WTC11 (cell line): ENCODE results near the gene DTNBP1. TPM values are rescaled to one million over a fixed set of nuclear protein-coding genes. Genes with fewer than 3 reads are reported as not detected.

Experiments
- ATAC-seq: fragments of 200-7000 bp; cut with Tn5 transposase; 2 replicates; pipeline ENCODE4 v1.10.0; 2021; ENCODE audit warnings: mild to moderate bottlenecking, moderate library complexity
- CTCF ChIA-PET: fragments of 300-600 bp; sonication (Branson Sonifier 250); formaldehyde crosslinking; loops from one replicate; lab custom pipeline; 2021; ENCODE audit warnings: antibody characterized with exemption; lab: Charles Lee
- POLR2A ChIA-PET: fragments of 350-600 bp; sonication (Branson Sonifier 250); formaldehyde crosslinking; loops from one replicate; lab custom pipeline; 2021; ENCODE audit warnings: antibody characterized with exemption; lab: Charles Lee
- DNase-seq: peaks from one replicate; pipeline ENCODE4 v3.0.0; 2021; ENCODE audit warnings: low spot score
- H3K27ac Mint-ChIP-seq: 2 replicates; pipeline ENCODE4 v1.8.0; 2021; ENCODE audit warnings: mixed read lengths
- H3K27me3 Mint-ChIP-seq: 2 replicates; pipeline ENCODE4 v1.8.0; 2021; ENCODE audit warnings: low read depth, mild to moderate bottlenecking, moderate library complexity, mixed read lengths
- H3K36me3 Mint-ChIP-seq: 2 replicates; pipeline ENCODE4 v1.8.0; 2021; ENCODE audit warnings: mixed read lengths
- H3K4me1 Mint-ChIP-seq: 2 replicates; pipeline ENCODE4 v1.8.0; 2022; ENCODE audit warnings: mixed read lengths
- H3K4me3 Mint-ChIP-seq: 2 replicates; pipeline ENCODE4 v1.8.0; 2021; ENCODE audit warnings: mild to moderate bottlenecking, moderate library complexity, mixed read lengths
- H3K9me3 Mint-ChIP-seq: 2 replicates; pipeline ENCODE4 v1.8.0; 2021; ENCODE audit warnings: mixed read lengths
- ATF3 ChIP-seq: sonication (generic); formaldehyde crosslinking; conservative IDR thresholded peaks from 2 replicates; pipeline ENCODE4 v1.8.1; 2022; ENCODE audit warnings: mild to moderate bottlenecking, missing genetic modification reagents
- ETV6 ChIP-seq: sonication (generic); formaldehyde crosslinking; IDR thresholded peaks from 2 replicates; pipeline ENCODE4 v1.8.1; 2022; ENCODE audit warnings: mild to moderate bottlenecking, missing genetic modification reagents
- FOXP1 ChIP-seq: sonication (generic); formaldehyde crosslinking; IDR thresholded peaks from 2 replicates; pipeline ENCODE4 v1.8.0; 2022; ENCODE audit warnings: missing genetic modification reagents, mild to moderate bottlenecking, moderate library complexity, borderline replicate concordance
- FOXP4 ChIP-seq: sonication (generic); formaldehyde crosslinking; IDR thresholded peaks from 2 replicates; pipeline ENCODE4 v1.8.0; 2022; ENCODE audit warnings: mild to moderate bottlenecking, missing genetic modification reagents
- IRF1 ChIP-seq: sonication (generic); formaldehyde crosslinking; IDR thresholded peaks from 2 replicates; pipeline ENCODE4 v1.8.0; 2023; ENCODE audit warnings: missing genetic modification reagents
- JUN ChIP-seq: sonication (generic); formaldehyde crosslinking; IDR thresholded peaks from 2 replicates; pipeline ENCODE4 v1.8.0; 2023; ENCODE audit warnings: mild to moderate bottlenecking, missing genetic modification reagents
- MXD4 ChIP-seq: fragments of 250-450 bp; sonication (Bioruptor Pico); IDR thresholded peaks from 2 replicates; pipeline ENCODE4 v1.8.0; 2021; ENCODE audit warnings: mild to moderate bottlenecking, moderate library complexity, borderline replicate concordance
- NFE2L1 ChIP-seq: sonication (generic); formaldehyde crosslinking; IDR thresholded peaks from 2 replicates; pipeline ENCODE4 v1.8.1; 2023; ENCODE audit warnings: missing genetic modification reagents
- PRRX2 ChIP-seq: fragments of 250-450 bp; sonication (Bioruptor Pico); IDR thresholded peaks from 2 replicates; pipeline ENCODE4 v1.8.0; 2021; ENCODE audit warnings: mild to moderate bottlenecking
- SMAD4 ChIP-seq: sonication (generic); formaldehyde crosslinking; IDR thresholded peaks from 2 replicates; pipeline ENCODE4 v1.8.0; 2022; ENCODE audit warnings: mild to moderate bottlenecking, missing genetic modification reagents
- TEAD4 ChIP-seq: sonication (generic); formaldehyde crosslinking; IDR thresholded peaks from 2 replicates; pipeline ENCODE4 v1.8.0; 2022; ENCODE audit warnings: mild to moderate bottlenecking, missing genetic modification reagents
- USF2 ChIP-seq: sonication (generic); formaldehyde crosslinking; IDR thresholded peaks from 2 replicates; pipeline ENCODE4 v1.8.1; 2023; ENCODE audit warnings: mild to moderate bottlenecking, missing genetic modification reagents, moderate library complexity
- ZNF281 ChIP-seq: sonication (generic); formaldehyde crosslinking; IDR thresholded peaks from 2 replicates; pipeline ENCODE4 v1.8.0; 2023; ENCODE audit warnings: mild to moderate bottlenecking, missing genetic modification reagents
- ZNF416 ChIP-seq: fragments of 250-450 bp; sonication (Bioruptor Pico); IDR thresholded peaks from 2 replicates; pipeline ENCODE4 v1.9.0; 2021; ENCODE audit warnings: mild to moderate bottlenecking, inconsistent platforms
- total RNA-seq: library from RNA; stranded (reverse); gene quantifications from 3 replicates; pipeline ENCODE4 v1.2.3, GENCODE V29; 2021
- TF ChIP-seq, protein P1 (sequence below): sonication (generic); formaldehyde crosslinking; IDR thresholded peaks from 2 replicates; pipeline ENCODE4 v1.8.1; 2023; ENCODE audit warnings: mild to moderate bottlenecking, missing genetic modification reagents
- TF ChIP-seq, protein P2 (sequence below): sonication (generic); formaldehyde crosslinking; IDR thresholded peaks from 2 replicates; pipeline ENCODE4 v1.8.1; 2023; ENCODE audit warnings: mild to moderate bottlenecking, missing genetic modification reagents, moderate library complexity
- TF ChIP-seq, protein P3 (sequence below): fragments of 250-450 bp; sonication (Bioruptor Pico); IDR thresholded peaks from 2 replicates; pipeline ENCODE4 v1.9.0; 2021; ENCODE audit warnings: mild to moderate bottlenecking

DTNBP1 gene
- total RNA-seq, 1 experiment from 2014 or later, result 15.1 TPM

- Mint-ChIP-seq H3K9me3 (no peaks in the 10 kb centered on the region), H3K36me3 (no peaks in the 10 kb centered on the region), H3K27ac (no peak overlapping the region), H3K4me1 (peaks cover 10% of the 10 kb centered on the region), H3K4me3 (no peak overlapping the region), H3K27me3 (no peaks in the 10 kb centered on the region)
- TF ChIP-seq, protein P1, sequence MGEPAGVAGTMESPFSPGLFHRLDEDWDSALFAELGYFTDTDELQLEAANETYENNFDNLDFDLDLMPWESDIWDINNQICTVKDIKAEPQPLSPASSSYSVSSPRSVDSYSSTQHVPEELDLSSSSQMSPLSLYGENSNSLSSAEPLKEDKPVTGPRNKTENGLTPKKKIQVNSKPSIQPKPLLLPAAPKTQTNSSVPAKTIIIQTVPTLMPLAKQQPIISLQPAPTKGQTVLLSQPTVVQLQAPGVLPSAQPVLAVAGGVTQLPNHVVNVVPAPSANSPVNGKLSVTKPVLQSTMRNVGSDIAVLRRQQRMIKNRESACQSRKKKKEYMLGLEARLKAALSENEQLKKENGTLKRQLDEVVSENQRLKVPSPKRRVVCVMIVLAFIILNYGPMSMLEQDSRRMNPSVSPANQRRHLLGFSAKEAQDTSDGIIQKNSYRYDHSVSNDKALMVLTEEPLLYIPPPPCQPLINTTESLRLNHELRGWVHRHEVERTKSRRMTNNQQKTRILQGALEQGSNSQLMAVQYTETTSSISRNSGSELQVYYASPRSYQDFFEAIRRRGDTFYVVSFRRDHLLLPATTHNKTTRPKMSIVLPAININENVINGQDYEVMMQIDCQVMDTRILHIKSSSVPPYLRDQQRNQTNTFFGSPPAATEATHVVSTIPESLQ (CRISPR knock-in tag), result no peak
- TF ChIP-seq ZNF416 (CRISPR knock-in tag), result no peak
- TF ChIP-seq, protein P2, sequence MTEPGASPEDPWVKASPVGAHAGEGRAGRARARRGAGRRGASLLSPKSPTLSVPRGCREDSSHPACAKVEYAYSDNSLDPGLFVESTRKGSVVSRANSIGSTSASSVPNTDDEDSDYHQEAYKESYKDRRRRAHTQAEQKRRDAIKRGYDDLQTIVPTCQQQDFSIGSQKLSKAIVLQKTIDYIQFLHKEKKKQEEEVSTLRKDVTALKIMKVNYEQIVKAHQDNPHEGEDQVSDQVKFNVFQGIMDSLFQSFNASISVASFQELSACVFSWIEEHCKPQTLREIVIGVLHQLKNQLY (CRISPR knock-in tag), result no peak
- no peak for TF ChIP-seq USF2 (CRISPR knock-in tag)
- TF ChIP-seq JUN (CRISPR knock-in tag), result no peak
- no peak for TF ChIP-seq FOXP1 (CRISPR knock-in tag)
- TF ChIP-seq ATF3, result no peak
- TF ChIP-seq PRRX2, result no peak
- TF ChIP-seq FOXP4, result no peak
- TF ChIP-seq ETV6 (CRISPR knock-in tag), result no peak
- ATAC-seq, result no peak
- POLR2A ChIA-PET, result no interaction called here
- CTCF ChIA-PET, result no interaction called here
- DNase-seq, result no peak
Observed at GRCh38 chr6:15561447-15562199, 101.2 kb downstream of the DTNBP1 start.

GRCh38 chr6:15560713-15561112 is 102.1 kb downstream of the DTNBP1 start:
- DNase-seq, result no peak
- ChIA-PET CTCF (no interaction called here), POLR2A (no interaction called here)
- no peak overlapping the region for H3K27ac Mint-ChIP-seq
- no peaks in the 10 kb centered on the region for H3K36me3 Mint-ChIP-seq
- ATAC-seq, result no peak
- peaks cover 9% of the 10 kb centered on the region for H3K4me1 Mint-ChIP-seq
- no peak overlapping the region for H3K4me3 Mint-ChIP-seq
- no peaks in the 10 kb centered on the region for H3K27me3 Mint-ChIP-seq
- no peaks in the 10 kb centered on the region for H3K9me3 Mint-ChIP-seq
- TF ChIP-seq FOXP1 (CRISPR knock-in tag), result no peak
- no peak for TF ChIP-seq IRF1 (CRISPR knock-in tag)
- no peak for TF ChIP-seq TEAD4
- TF ChIP-seq FOXP4, result no peak
- TF ChIP-seq, protein P3, sequence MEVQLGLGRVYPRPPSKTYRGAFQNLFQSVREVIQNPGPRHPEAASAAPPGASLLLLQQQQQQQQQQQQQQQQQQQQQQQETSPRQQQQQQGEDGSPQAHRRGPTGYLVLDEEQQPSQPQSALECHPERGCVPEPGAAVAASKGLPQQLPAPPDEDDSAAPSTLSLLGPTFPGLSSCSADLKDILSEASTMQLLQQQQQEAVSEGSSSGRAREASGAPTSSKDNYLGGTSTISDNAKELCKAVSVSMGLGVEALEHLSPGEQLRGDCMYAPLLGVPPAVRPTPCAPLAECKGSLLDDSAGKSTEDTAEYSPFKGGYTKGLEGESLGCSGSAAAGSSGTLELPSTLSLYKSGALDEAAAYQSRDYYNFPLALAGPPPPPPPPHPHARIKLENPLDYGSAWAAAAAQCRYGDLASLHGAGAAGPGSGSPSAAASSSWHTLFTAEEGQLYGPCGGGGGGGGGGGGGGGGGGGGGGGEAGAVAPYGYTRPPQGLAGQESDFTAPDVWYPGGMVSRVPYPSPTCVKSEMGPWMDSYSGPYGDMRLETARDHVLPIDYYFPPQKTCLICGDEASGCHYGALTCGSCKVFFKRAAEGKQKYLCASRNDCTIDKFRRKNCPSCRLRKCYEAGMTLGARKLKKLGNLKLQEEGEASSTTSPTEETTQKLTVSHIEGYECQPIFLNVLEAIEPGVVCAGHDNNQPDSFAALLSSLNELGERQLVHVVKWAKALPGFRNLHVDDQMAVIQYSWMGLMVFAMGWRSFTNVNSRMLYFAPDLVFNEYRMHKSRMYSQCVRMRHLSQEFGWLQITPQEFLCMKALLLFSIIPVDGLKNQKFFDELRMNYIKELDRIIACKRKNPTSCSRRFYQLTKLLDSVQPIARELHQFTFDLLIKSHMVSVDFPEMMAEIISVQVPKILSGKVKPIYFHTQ, result no peak
- no peak for TF ChIP-seq SMAD4 (CRISPR knock-in tag)
- no peak for TF ChIP-seq ZNF281 (CRISPR knock-in tag)
- TF ChIP-seq NFE2L1, result no peak
- no peak for TF ChIP-seq MXD4 (CRISPR knock-in tag)
